Spleen (tissue), 11 donors: ENCODE data around the gene FTO. TPM values are rescaled to one million over a fixed set of nuclear protein-coding genes. Genes with fewer than 3 reads are reported as not detected.

ENCODE experiments used
- DNase-seq: peaks from one replicate; pipeline ENCODE4 v3.0.0-alpha.2; 2020
- H3K27ac ChIP-seq, 8 donors: fragments of 200-600 bp; sonication (generic) in 7 of 8; 1 replicate in 4 of 8; 2 replicates in 4 of 8; pipeline versions ENCODE4 v1.5.0 to v1.8.0; 2016 to 2021; ENCODE audit warnings: inconsistent platforms in 4 of 8, mild to moderate bottlenecking in 4 of 8, moderate library complexity in 1 of 8
- H3K27me3 ChIP-seq, 7 donors: fragments of 200-600 bp; sonication (generic) in 6 of 7; replicated peaks in 1 of 7; 1 replicate in 4 of 7; 2 replicates in 3 of 7; pipeline versions ENCODE4 v1.5.0 to v1.8.0; 2016 to 2021; ENCODE audit warnings: inconsistent platforms in 3 of 7, mild to moderate bottlenecking in 1 of 7
- H3K36me3 ChIP-seq, 6 donors: fragments of 200-600 bp; sonication (generic) in 5 of 6; 1 replicate in 4 of 6; 2 replicates in 2 of 6; pipeline versions ENCODE4 v1.5.0 to v1.8.0; 2016 to 2021; ENCODE audit warnings: inconsistent platforms in 2 of 6
- H3K4me1 ChIP-seq, 6 donors: fragments of 200-600 bp; sonication (generic) in 5 of 6; 1 replicate in 3 of 6; 2 replicates in 3 of 6; pipeline versions ENCODE4 v1.5.0 to v1.8.0; 2016 to 2021; ENCODE audit warnings: inconsistent platforms in 3 of 6
- H3K4me3 ChIP-seq, 8 donors: fragments of 200-600 bp; sonication (generic) in 7 of 8; 1 replicate in 4 of 8; 2 replicates in 4 of 8; pipeline versions ENCODE4 v1.5.0 to v1.8.0; 2016 to 2021; ENCODE audit warnings: inconsistent platforms in 4 of 8, mild to moderate bottlenecking in 4 of 8, moderate library complexity in 2 of 8
- H3K9me3 ChIP-seq, 8 donors: fragments of 200-600 bp; sonication (generic) in 7 of 8; 1 replicate in 4 of 8; 2 replicates in 4 of 8; pipeline versions ENCODE4 v1.5.0 to v1.8.0; 2016 to 2021; ENCODE audit warnings: inconsistent platforms in 4 of 8
- POLR2A ChIP-seq, 3 donors: fragments of 450-650 bp; IDR thresholded peaks; one replicate each; pipeline ENCODE4 v1.5.1; 2017; ENCODE audit warnings: antibody characterized with exemption in 3 of 3, mild to moderate bottlenecking in 1 of 3
- POLR2AphosphoS5 ChIP-seq, 3 donors: sonication (generic); formaldehyde crosslinking; IDR thresholded peaks; one replicate each; pipeline ENCODE4 v1.5.1; 2017; ENCODE audit warnings: antibody characterized with exemption in 3 of 3
- WGBS, 5 donors: extraction: QIAGEN DNeasy Blood & Tissue Kit in 3 of 5; methylation state at CpG; one replicate each; pipeline versions ENCODE4 v1.1.5 to v1.1.7; 2013 to 2018; 5-methylcytosine and 5-hydroxymethylcytosine counted together
- intact Hi-C: fragments of 100-400 bp; cut with DNase I; formaldehyde crosslinking; loops from one replicate; pipeline ENCODE4 v1.15.0; 2023; ENCODE audit warnings: low total_unique reads
- polyA plus RNA-seq, 3 donors: library from polyadenylated mRNA; stranded (reverse); fragments of 200-250 nt; gene quantifications; one replicate each; pipeline ENCODE4 v1.2.1, GENCODE V29; 2013
- total RNA-seq, 7 donors: library from RNA; depleted of rRNA in 3 of 7; stranded (reverse); fragments of >200 nt in 3 of 7; fragmentation: NEBNext Ultra II Directional in 4 of 7; extraction: Animal tissue kit (Norgen Biotek cat#: 25700) in 4 of 7; gene quantifications; one replicate each; pipeline versions ENCODE4 v1.1.0 to v1.2.1, GENCODE V29; 2016 to 2021
- TF ChIP-seq, protein P1 (sequence below), 11 experiments: fragments of 200-600 bp in 7 of 11; fragments of 450-650 bp in 4 of 11; sonication (generic) in 4 of 11; IDR thresholded peaks in 8 of 11; conservative IDR thresholded peaks in 3 of 11; 1 replicate in 7 of 11; 2 replicates in 4 of 11; pipeline versions ENCODE4 v1.4.0 to v1.8.0; 2016 to 2021; ENCODE audit warnings: antibody characterized with exemption in 11 of 11, inconsistent platforms in 4 of 11, mild to moderate bottlenecking in 1 of 11
- donor health status: healthy with polysubstance abuse.
- donor health status: DM: no; HTN: no; CAD: no; lungs with moderate emphysema.
- donor health status: DM: no; HTN: no; CAD: no.
- donor health status: Bipolar disorder and iron deficiency.
- donor health status: healthy.
- donor health status: DM: no; HTN: no; CAD: no.
- donor health status: DM: yes; HTN: yes; CAD: no.

The FTO gene
- total and polyA plus RNA-seq, 10 donors: 6.8 to 89.8 (median 68.4) TPM

DNA sequence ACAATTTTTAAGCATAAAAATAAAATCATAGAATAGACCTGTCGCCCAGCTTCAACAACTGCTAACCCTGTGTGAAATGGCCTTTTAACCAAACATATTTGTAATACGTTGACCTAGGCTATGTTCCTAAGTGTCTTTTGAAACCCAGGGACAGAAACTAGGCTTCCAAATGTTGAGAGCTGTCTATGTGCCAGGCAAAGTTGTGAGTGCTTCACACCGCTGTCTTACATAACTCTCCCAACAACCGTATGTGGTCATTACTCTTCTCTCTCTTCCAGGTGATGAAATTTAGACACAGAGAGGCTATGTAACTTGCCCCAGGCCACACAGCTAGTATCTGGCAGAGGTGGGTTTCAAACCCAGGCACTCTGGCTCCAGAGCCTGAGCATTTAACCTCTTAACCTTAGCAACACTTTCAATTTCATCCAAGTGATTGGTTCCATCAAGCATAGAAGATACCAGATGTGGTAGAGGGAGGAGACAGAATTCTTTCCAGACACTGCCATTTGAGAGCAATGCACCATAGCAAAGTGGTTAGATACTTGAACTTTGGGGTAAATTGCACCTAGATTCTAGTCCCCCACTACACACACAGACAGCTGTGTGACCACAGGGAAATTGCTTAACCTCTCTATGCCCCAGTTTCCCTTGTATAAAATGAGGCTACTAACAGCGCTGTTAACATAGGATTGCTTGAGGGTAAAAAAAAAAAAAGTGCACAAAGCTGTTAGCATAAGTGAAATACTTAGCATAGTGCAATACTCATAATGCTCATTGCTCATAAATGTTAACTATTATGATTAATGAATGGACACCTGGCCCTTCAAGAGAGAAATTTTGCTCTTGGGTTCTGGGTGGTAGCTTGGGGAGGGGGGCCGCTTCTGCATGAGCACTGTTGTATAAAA is 422.0 kb downstream of the FTO start:
- 62 to 86% (median 79%) methylated on average over 6 of the region's 6 CpGs for WGBS, 5 donors
- H3K4me3 ChIP-seq: no peak overlapping the region
- DNase-seq: no peak
- H3K9me3 ChIP-seq: peaks cover 0 to 5% (median 0%) of the 10 kb centered on the region in 8 donors
- no peak overlapping the region for H3K27ac ChIP-seq
- no peaks in the 10 kb centered on the region for H3K36me3 ChIP-seq
- no peaks in the 10 kb centered on the region for H3K27me3 ChIP-seq
- intact Hi-C loops: no loop called here
- no peaks in the 10 kb centered on the region for H3K4me1 ChIP-seq
- TF ChIP-seq, protein P1, sequence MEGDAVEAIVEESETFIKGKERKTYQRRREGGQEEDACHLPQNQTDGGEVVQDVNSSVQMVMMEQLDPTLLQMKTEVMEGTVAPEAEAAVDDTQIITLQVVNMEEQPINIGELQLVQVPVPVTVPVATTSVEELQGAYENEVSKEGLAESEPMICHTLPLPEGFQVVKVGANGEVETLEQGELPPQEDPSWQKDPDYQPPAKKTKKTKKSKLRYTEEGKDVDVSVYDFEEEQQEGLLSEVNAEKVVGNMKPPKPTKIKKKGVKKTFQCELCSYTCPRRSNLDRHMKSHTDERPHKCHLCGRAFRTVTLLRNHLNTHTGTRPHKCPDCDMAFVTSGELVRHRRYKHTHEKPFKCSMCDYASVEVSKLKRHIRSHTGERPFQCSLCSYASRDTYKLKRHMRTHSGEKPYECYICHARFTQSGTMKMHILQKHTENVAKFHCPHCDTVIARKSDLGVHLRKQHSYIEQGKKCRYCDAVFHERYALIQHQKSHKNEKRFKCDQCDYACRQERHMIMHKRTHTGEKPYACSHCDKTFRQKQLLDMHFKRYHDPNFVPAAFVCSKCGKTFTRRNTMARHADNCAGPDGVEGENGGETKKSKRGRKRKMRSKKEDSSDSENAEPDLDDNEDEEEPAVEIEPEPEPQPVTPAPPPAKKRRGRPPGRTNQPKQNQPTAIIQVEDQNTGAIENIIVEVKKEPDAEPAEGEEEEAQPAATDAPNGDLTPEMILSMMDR (IDR thresholded peaks at IDR 0.05 in 8 of 11, conservative IDR thresholded peaks at IDR 0.05 in 3 of 11): no peak
- TF ChIP-seq POLR2A (IDR thresholded peaks at IDR 0.05) (no peak), POLR2AphosphoS5 (IDR thresholded peaks at IDR 0.05) (no peak)

DNA sequence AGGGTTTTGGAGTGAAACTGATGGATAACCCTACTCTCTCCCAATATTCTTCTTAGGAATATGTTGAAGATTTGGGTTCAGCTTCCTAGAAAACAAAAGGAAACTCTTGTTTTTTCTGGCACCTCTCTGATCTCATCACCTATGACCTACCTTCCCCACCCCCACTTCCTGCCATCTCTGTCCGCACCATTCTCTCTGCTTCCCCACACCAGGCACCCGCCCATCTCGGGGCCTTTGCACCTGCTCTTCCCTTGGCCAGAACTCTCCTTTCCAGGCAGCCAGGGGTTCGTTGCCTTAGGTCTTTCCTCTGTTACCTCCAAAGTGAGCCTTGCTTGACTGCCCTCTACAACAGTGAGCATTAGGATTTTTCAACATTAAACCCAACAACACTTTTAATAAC is 423.0 kb downstream of the FTO start:
- Histone ChIP-seq H3K4me3 (no peak overlapping the region), H3K27ac (no peak overlapping the region), H3K9me3 (peaks cover 0 to 5% (median 0%) of the 10 kb centered on the region in 8 donors), H3K27me3 (no peaks in the 10 kb centered on the region), H3K4me1 (no peaks in the 10 kb centered on the region), H3K36me3 (no peaks in the 10 kb centered on the region)
- intact Hi-C loops: no loop called here
- no peak for DNase-seq
- 42 to 57% (median 47%) methylated on average over 4 of the region's 4 CpGs for WGBS, 5 donors
- TF ChIP-seq, protein P1 (IDR thresholded peaks at IDR 0.05 in 8 of 11, conservative IDR thresholded peaks at IDR 0.05 in 3 of 11): no peak
- no peak for TF ChIP-seq POLR2AphosphoS5 (IDR thresholded peaks at IDR 0.05)
- TF ChIP-seq POLR2A (IDR thresholded peaks at IDR 0.05): no peak

DNA sequence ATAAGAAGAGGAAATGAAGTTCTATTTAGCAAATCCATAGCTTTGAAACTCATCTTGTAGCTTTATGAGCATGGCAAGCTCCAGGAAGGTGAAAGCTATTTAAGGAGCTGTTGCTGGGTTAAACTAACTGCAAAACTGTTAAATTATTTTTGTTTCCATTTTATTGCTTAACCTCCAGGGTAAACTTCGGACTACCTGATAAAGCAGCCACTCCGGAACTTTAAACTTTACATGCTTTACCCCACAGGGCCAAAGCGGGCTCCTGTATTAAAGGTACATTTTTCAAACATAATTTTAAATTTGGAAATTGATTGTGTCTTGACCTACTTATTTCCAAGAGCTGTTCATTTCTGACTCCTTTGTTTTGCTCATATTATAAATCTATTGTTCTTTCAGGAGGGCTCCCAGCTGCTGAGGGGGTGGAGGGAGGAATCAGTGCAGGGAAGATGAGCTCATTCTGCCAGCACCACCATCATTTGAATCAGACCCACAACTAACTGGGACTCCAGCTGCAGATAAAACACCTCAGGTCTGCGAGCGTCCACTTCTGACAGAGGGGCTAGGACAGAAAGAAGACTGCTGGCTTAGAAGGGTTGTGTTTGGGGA is 424.8 kb downstream of the FTO start:
- 80 to 96% (median 88%) methylated on average over 5 of the region's 5 CpGs for WGBS, 5 donors
- Histone ChIP-seq H3K4me3 (no peak overlapping the region), H3K4me1 (no peaks in the 10 kb centered on the region), H3K27ac (no peak overlapping the region), H3K36me3 (no peaks in the 10 kb centered on the region), H3K27me3 (no peaks in the 10 kb centered on the region), H3K9me3 (peaks cover 0 to 5% (median 0%) of the 10 kb centered on the region in 8 donors)
- TF ChIP-seq, protein P1 (IDR thresholded peaks at IDR 0.05 in 8 of 11, conservative IDR thresholded peaks at IDR 0.05 in 3 of 11): no peak
- TF ChIP-seq POLR2AphosphoS5 (IDR thresholded peaks at IDR 0.05) (no peak), POLR2A (IDR thresholded peaks at IDR 0.05) (no peak)
- no peak for DNase-seq
- intact Hi-C loops: no loop called here

DNA sequence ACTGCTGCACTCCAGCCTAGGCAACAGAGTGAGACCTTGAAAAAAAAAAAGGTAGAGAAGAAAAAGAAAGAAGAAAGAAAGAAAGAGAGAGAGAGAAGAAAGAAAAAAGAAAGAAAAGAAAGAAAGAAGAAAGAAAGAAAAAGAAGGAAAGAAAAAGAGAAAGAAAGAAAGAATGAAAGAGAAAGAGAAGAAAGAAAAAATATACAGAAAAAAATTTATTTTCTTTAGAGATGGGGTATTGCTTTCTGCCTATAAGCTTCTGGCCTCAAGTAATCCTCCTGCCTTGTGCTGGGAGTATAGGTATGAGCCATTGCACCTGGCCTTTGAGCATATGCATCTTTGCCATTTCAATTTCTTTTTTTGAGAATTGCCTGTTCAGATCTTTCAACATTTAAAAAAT is 425.9 kb downstream of the FTO start:
- H3K36me3 ChIP-seq: no peaks in the 10 kb centered on the region
- no peak for DNase-seq
- TF ChIP-seq, protein P1 (IDR thresholded peaks at IDR 0.05 in 8 of 11, conservative IDR thresholded peaks at IDR 0.05 in 3 of 11): no peak
- TF ChIP-seq POLR2AphosphoS5 (IDR thresholded peaks at IDR 0.05): no peak
- no peak for TF ChIP-seq POLR2A (IDR thresholded peaks at IDR 0.05)
- no peaks in the 10 kb centered on the region for H3K4me1 ChIP-seq
- H3K27me3 ChIP-seq: no peaks in the 10 kb centered on the region
- H3K27ac ChIP-seq: no peak overlapping the region
- H3K4me3 ChIP-seq: no peak overlapping the region
- intact Hi-C loops: no loop called here
- peaks cover 0 to 5% (median 0%) of the 10 kb centered on the region in 8 donors for H3K9me3 ChIP-seq
